ENCODE data around the gene ANKMY2.

The ANKMY2 gene

DNA sequence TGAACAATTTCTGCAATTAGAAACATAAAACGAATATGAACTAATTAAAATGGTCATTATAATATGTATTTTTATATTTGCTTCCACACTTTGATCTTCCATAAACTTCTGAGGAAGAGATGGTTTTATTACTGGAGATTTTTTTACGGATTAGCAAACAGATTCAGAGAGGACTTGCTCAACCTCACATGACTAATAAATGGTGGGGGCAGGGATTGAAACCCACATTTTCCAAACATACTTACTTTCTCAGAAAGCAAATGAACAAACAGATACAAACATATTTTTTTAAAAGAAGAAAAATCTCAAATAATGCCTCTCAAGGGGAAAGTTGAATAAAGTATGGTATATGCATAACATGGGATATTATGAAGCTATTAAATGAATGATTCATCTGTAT lies 18.3 kb downstream of the ANKMY2 start:
- DNase-seq (ENCODE audit: low read depth), result no peak
- TF ChIP-seq, protein P1, sequence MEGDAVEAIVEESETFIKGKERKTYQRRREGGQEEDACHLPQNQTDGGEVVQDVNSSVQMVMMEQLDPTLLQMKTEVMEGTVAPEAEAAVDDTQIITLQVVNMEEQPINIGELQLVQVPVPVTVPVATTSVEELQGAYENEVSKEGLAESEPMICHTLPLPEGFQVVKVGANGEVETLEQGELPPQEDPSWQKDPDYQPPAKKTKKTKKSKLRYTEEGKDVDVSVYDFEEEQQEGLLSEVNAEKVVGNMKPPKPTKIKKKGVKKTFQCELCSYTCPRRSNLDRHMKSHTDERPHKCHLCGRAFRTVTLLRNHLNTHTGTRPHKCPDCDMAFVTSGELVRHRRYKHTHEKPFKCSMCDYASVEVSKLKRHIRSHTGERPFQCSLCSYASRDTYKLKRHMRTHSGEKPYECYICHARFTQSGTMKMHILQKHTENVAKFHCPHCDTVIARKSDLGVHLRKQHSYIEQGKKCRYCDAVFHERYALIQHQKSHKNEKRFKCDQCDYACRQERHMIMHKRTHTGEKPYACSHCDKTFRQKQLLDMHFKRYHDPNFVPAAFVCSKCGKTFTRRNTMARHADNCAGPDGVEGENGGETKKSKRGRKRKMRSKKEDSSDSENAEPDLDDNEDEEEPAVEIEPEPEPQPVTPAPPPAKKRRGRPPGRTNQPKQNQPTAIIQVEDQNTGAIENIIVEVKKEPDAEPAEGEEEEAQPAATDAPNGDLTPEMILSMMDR (IDR thresholded peaks at IDR 0.05; ENCODE audit: low read depth, low read length, missing control alignments), result no peak
- H3K4me3 ChIP-seq (ENCODE audit: low read depth, low read length), result no peak overlapping the region

- no peak overlapping the region for H3K4me3 ChIP-seq (ENCODE audit: low read depth, low read length)
- TF ChIP-seq, protein P1 (IDR thresholded peaks at IDR 0.05; ENCODE audit: low read depth, low read length, missing control alignments), result no peak
- no peak for DNase-seq (ENCODE audit: low read depth)
These were observed 19.2 kb downstream of the ANKMY2 start for GRCh38 chr7:16626388-16626787.

GRCh38 chr7:16619979-16620408 lies 25.6 kb downstream of the ANKMY2 start:
- TF ChIP-seq, protein P1 (IDR thresholded peaks at IDR 0.05; ENCODE audit: low read depth, low read length, missing control alignments), result no peak
- H3K4me3 ChIP-seq (ENCODE audit: low read depth, low read length), result no peak overlapping the region
- no peak for DNase-seq (ENCODE audit: low read depth)

DNA sequence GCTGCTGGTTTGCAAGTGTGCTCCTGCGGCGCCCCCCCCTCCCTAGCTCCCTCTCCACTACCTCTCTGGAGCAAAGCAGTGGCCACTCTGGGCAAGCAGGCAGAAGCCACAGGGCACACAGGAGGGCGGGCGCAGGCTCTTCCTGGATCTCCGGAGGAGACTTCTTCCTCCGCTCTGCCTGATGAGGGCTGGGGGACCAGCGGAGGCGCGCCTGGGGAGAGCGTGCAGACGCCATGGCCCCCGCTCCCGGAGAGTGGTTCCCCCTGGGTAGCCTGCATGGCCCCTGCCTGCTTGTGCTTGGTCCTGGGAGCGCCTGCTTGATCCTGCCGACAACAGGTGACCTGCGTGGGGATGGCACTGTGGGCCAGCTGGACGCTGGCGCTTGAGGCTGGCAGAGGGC lies 29.0 kb downstream of the ANKMY2 start:
- no peak for DNase-seq (ENCODE audit: low read depth)
- TF ChIP-seq, protein P1 (IDR thresholded peaks at IDR 0.05; ENCODE audit: low read depth, low read length, missing control alignments), result no peak

GRCh38 chr7:16616122-16616521 lies 29.4 kb downstream of the ANKMY2 start:
- TF ChIP-seq, protein P1 (IDR thresholded peaks at IDR 0.05; ENCODE audit: low read depth, low read length, missing control alignments), result no peak
- DNase-seq (ENCODE audit: low read depth), result no peak
- no peak overlapping the region for H3K4me3 ChIP-seq (ENCODE audit: low read depth, low read length)

More for the DNA sequence above, 29.0 kb downstream of the ANKMY2 start:
- H3K4me3 ChIP-seq (ENCODE audit: low read depth, low read length), result no peak overlapping the region

DNA sequence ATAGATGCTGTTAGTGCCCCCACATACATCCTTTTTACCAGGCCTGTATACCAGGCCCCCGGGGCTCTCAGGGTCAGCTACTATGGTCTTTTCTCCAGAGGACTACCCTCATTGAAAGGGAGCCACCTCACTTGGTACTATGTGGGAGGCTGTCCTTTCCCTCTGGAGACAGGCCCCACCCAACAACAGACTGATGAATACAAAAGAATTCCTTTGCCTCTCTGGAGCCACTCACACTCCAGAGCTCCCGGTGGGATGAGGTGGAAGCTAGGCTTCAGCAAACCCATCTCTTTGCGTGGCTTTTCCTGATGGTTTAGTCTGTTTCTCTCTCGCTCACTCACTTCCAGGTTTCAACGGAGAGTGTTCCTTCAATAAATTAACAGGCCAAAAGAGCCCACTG lies 30.3 kb downstream of the ANKMY2 start:
- DNase-seq (ENCODE audit: low read depth), result no peak
- TF ChIP-seq, protein P1 (IDR thresholded peaks at IDR 0.05; ENCODE audit: low read depth, low read length, missing control alignments), result no peak
- no peak overlapping the region for H3K4me3 ChIP-seq (ENCODE audit: low read depth, low read length)

GRCh38 chr7:16611711-16612110 lies 33.8 kb downstream of the ANKMY2 start:
- H3K4me3 ChIP-seq (ENCODE audit: low read depth, low read length), result no peak overlapping the region
- TF ChIP-seq, protein P1 (IDR thresholded peaks at IDR 0.05; ENCODE audit: low read depth, low read length, missing control alignments), result no peak
- DNase-seq (ENCODE audit: low read depth), result no peak

All from GM12864 (cell line).